Osteocyte (in vitro differentiated cells): ENCODE data around the gene CASP10. TPM values are rescaled to one million over a fixed set of nuclear protein-coding genes. Genes with fewer than 3 reads are reported as not detected.

ENCODE experiments used
- DNase-seq: peaks from one replicate; pipeline ENCODE4 v3.0.0; 2021; ENCODE audit warnings: mixed read lengths; ENCODE audit not compliant: unreplicated experiment; ENCODE audit errors: extremely low spot score
- H3K27ac Mint-ChIP-seq: one replicate; pipeline ENCODE4 v1.8.0; 2021; ENCODE audit warnings: mild to moderate bottlenecking, mixed read lengths; ENCODE audit not compliant: unreplicated experiment
- H3K27me3 Mint-ChIP-seq: one replicate; pipeline ENCODE4 v1.8.0; 2021; ENCODE audit warnings: mixed read lengths; ENCODE audit not compliant: unreplicated experiment
- H3K36me3 Mint-ChIP-seq: one replicate; pipeline ENCODE4 v1.8.0; 2021; ENCODE audit warnings: mixed read lengths; ENCODE audit not compliant: unreplicated experiment
- H3K4me1 Mint-ChIP-seq: one replicate; pipeline ENCODE4 v1.8.0; 2021; ENCODE audit warnings: mixed read lengths; ENCODE audit not compliant: unreplicated experiment
- H3K4me3 Mint-ChIP-seq: one replicate; pipeline ENCODE4 v1.8.0; 2021; ENCODE audit warnings: mild to moderate bottlenecking, moderate library complexity, mixed read lengths; ENCODE audit not compliant: unreplicated experiment
- H3K9me3 Mint-ChIP-seq: one replicate; pipeline ENCODE4 v1.8.0; 2021; ENCODE audit warnings: mixed read lengths; ENCODE audit not compliant: unreplicated experiment
- CTCF ChIP-seq: fragments of 200-600 bp; sonication (generic); IDR thresholded peaks from 2 replicates; pipeline ENCODE4 v1.5.0; 2021; ENCODE audit warnings: antibody characterized with exemption, mild to moderate bottlenecking, moderate library complexity
- total RNA-seq: library from RNA; stranded (reverse); gene quantifications from 2 replicates; pipeline ENCODE4 v1.2.1, GENCODE V29; 2021

CASP10 gene
- total RNA-seq, 1 donor from 2014 or later: 0.35 TPM

- no peak for TF ChIP-seq CTCF
- no peak for DNase-seq
- Mint-ChIP-seq H3K27ac (no peak overlapping the region), H3K4me1 (peaks cover 5% of the 10 kb centered on the region), H3K4me3 (no peak overlapping the region), H3K9me3 (no peaks in the 10 kb centered on the region), H3K27me3 (no peaks in the 10 kb centered on the region), H3K36me3 (no peaks in the 10 kb centered on the region)
These were observed 14.8 kb downstream of the CASP10 start for GRCh38 chr2:201197781-201198180.

- Mint-ChIP-seq H3K4me3 (no peak overlapping the region), H3K27me3 (no peaks in the 10 kb centered on the region), H3K4me1 (peaks cover 17% of the 10 kb centered on the region), H3K27ac (no peak overlapping the region), H3K36me3 (no peaks in the 10 kb centered on the region), H3K9me3 (no peaks in the 10 kb centered on the region)
- DNase-seq: no peak
- TF ChIP-seq CTCF: no peak
These were observed 16.9 kb downstream of the CASP10 start for GRCh38 chr2:201199847-201200246.

- Mint-ChIP-seq H3K27me3 (no peaks in the 10 kb centered on the region), H3K9me3 (no peaks in the 10 kb centered on the region), H3K4me1 (peaks cover 20% of the 10 kb centered on the region), H3K36me3 (no peaks in the 10 kb centered on the region), H3K4me3 (no peak overlapping the region), H3K27ac (no peak overlapping the region)
- DNase-seq: no peak
- no peak for TF ChIP-seq CTCF
These were observed 17.4 kb downstream of the CASP10 start for GRCh38 chr2:201200345-201200744.

GRCh38 chr2:201201371-201201770 is 18.4 kb downstream of the CASP10 start:
- H3K4me1 Mint-ChIP-seq: peaks cover 24% of the 10 kb centered on the region
- no peak for TF ChIP-seq CTCF
- no peak for DNase-seq
- no peaks in the 10 kb centered on the region for H3K27me3 Mint-ChIP-seq
- H3K27ac Mint-ChIP-seq: no peak overlapping the region
- no peaks in the 10 kb centered on the region for H3K9me3 Mint-ChIP-seq
- H3K36me3 Mint-ChIP-seq: no peaks in the 10 kb centered on the region
- H3K4me3 Mint-ChIP-seq: no peak overlapping the region

GRCh38 chr2:201203916-201204654 is 21.1 kb downstream of the CASP10 start:
- peak overlapping the region; percentile 52 for H3K27ac Mint-ChIP-seq
- peak; percentile 90 for DNase-seq
- H3K4me3 Mint-ChIP-seq: no peak overlapping the region
- no peak for TF ChIP-seq CTCF
- no peaks in the 10 kb centered on the region for H3K36me3 Mint-ChIP-seq
- H3K9me3 Mint-ChIP-seq: no peaks in the 10 kb centered on the region
- H3K27me3 Mint-ChIP-seq: no peaks in the 10 kb centered on the region
- H3K4me1 Mint-ChIP-seq: peaks cover 31% of the 10 kb centered on the region
